ENCODE data around the gene KIAA1217.

The KIAA1217 gene

GRCh38 chr10:24505759-24506158, 296.8 kb downstream of the KIAA1217 start:
- DNase-seq, result no peak

GRCh38 chr10:24513155-24513554, 304.2 kb downstream of the KIAA1217 start:
- peak in 1 of 2 experiments; percentile 41 for DNase-seq

- DNase-seq, result no peak
Measured at GRCh38 chr10:24515481-24515880, 306.5 kb downstream of the KIAA1217 start.

- DNase-seq, result no peak
Measured at GRCh38 chr10:24518411-24518810, 309.5 kb downstream of the KIAA1217 start.

GRCh38 chr10:24518981-24519597, 310.2 kb downstream of the KIAA1217 start:
- peak; percentile 1 to 58 for DNase-seq

- no peak for DNase-seq
Measured at GRCh38 chr10:24519950-24520349, 311.0 kb downstream of the KIAA1217 start.

- no peak for DNase-seq
Measured at GRCh38 chr10:24524314-24524713, 315.4 kb downstream of the KIAA1217 start.

- DNase-seq, result no peak
Measured at GRCh38 chr10:24526085-24526649, 317.2 kb downstream of the KIAA1217 start.

- no peak for DNase-seq
Measured at GRCh38 chr10:24528946-24529345, 320.0 kb downstream of the KIAA1217 start.

- no peak for DNase-seq
Measured at GRCh38 chr10:24531439-24531838, 322.5 kb downstream of the KIAA1217 start.

- DNase-seq, result no peak
Measured at GRCh38 chr10:24533981-24534380, 325.0 kb downstream of the KIAA1217 start.

GRCh38 chr10:24536636-24537035, 327.7 kb downstream of the KIAA1217 start:
- no peak for DNase-seq

- no peak for DNase-seq
Measured at GRCh38 chr10:24541239-24541753, 332.4 kb downstream of the KIAA1217 start.

- no peak for DNase-seq
Measured at GRCh38 chr10:24542314-24543270, 333.7 kb downstream of the KIAA1217 start.

- DNase-seq, result no peak
Measured at GRCh38 chr10:24544776-24545175, 335.8 kb downstream of the KIAA1217 start.

GRCh38 chr10:24545585-24545984, 336.6 kb downstream of the KIAA1217 start:
- DNase-seq, result no peak

GRCh38 chr10:24550680-24551079, 341.7 kb downstream of the KIAA1217 start:
- no peak for DNase-seq

GRCh38 chr10:24551161-24551560, 342.2 kb downstream of the KIAA1217 start:
- DNase-seq, result no peak

GRCh38 chr10:24552346-24553016, 343.5 kb downstream of the KIAA1217 start:
- peak; percentile 50 to 88 for DNase-seq

- DNase-seq, result no peak
Measured at GRCh38 chr10:24553051-24553612, 344.2 kb downstream of the KIAA1217 start.

- DNase-seq, result no peak
Measured at GRCh38 chr10:24554036-24554435, 345.1 kb downstream of the KIAA1217 start.

GRCh38 chr10:24556126-24556749, 347.3 kb downstream of the KIAA1217 start:
- no peak for DNase-seq

All from NCI-H526 (cell line).